NCI-H345 (cell line): ENCODE measurements around the gene NMB.

Source experiments
- DNase-seq: peaks from one replicate; lab custom pipeline; 2025; lab: John Stamatoyannopoulos, UW

Gene NMB

DNA sequence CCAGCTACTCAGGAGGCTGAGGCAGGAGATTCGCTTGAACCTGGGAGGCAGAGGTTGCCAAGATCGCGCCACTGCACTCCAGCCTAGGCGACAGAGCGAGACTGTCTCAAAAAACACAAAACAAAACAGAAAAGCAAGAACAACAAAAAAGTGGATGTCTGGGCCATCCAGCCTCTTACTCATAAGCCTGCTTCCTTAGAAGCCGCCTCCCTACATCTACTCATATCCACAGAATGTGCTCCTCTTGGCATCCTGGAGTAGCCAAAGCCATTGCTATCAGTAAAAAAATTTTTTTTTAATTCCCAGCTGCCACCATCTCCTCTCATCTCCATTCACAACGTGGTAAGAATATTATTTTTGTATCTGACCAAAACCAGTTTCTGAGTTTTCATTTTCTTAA is 46.4 kb downstream of the NMB start:
- DNase-seq, result no peak

DNA sequence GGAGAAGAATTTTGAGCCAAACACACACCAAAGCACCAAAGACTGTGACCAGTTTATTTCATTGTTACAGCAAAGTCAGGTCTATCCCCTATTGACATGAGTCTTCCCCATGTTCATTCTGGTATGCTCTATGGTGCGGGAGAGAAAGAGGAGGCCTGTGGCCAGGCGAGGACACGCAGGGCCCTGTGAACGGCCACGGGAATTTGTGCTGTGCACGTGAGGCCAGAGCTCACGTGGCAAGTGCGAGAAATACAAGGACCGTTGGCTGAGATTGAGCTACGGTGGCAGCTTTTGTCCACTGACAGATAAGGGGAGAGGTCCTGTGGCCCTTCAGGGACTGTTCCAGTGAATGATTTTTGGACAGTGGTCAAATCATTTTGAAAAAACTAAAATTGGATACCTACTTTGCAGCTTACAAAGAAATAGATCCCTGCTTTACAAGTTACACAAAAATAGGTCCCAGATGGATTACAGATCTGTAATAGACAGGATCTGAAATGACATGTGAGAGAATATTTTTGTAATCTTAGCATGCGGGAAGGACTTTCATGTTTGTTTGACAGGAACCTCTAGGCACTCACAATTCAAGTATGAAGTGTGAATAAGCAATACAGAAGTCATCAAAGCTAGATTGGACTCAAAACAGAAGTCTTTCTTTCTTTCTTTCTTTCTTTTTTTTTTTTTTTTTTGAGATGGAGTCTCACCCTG is 48.0 kb downstream of the NMB start:
- DNase-seq, result no peak

DNA sequence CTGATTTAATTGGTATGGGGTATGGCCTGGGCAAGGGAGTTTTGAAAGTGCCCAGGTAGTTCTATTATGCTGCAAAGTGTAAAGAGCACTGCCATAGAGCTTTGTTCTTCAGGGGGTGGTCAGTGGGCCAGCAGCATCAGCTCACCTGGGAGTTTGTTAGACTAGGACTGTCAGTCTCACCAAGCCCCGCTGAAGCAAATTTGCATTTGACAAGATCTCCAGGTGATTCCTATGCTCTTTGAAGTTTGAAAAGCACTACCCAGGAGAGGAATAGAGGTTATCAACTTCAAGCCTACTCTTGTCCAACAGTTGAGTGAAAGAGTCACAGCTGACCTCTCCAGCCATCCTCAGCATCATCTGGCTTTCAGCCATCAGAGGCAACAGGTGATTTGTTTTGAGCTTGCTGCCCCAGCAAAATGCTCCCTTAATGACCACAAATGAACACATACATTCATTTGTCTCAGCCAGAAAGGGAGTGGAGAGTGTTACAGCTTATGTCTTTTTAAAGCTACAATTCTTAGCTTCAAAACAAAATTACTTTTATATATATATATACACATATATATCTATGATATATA is 49.2 kb downstream of the NMB start:
- DNase-seq, result no peak

DNA sequence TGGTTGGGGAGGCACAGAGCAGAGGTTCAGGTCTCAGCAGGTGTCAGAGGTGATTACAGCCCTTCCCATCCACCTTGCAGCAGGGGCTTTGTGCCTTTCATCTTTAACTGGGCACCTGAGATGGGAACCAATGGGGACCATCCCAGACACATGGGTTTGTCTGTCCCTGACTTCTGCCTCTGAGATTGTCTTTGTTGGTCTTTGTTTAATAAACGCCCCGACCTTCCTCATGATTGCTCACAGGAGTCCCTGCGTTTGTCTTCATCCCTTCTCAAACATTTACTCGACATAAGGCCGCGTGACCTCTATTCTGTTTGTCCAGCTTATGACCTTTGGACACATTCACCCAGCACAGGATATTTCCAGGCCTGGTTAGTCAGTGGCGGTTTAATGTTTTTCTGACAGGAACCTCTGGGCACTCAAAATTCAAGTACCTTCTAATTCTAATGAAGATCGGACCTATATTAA is 51.3 kb downstream of the NMB start:
- no peak for DNase-seq

DNA sequence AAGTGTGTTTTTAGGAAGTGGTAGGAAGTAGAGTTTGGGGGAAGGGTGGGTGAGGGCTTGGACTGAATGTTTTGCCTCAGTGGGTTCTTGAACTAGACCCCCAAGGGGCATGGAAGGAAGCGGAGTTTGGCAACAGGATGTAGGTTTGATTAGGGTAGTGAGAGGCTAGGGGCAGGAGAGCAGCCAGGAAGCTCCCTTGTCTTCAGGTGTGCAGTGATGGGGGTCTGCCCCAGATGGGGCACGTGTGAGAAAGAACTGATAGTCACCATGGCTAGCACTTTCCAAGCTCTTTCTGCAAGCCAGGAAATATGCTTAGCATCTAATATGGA is 52.5 kb downstream of the NMB start:
- DNase-seq, result no peak
